Neural cell (in vitro differentiated cells): Measurements from ENCODE around the gene TAAR2. TPM values are rescaled to one million over a fixed set of nuclear protein-coding genes. Genes with fewer than 3 reads are reported as not detected.

Source experiments
- H2AFZ ChIP-seq: fragments of 200-600, 300-800 bp; sonication (generic), shearing (Covaris generic); 2 replicates; pipeline ENCODE4 v1.6.0; 2014; ENCODE audit warnings: low read depth, mild to moderate bottlenecking, antibody characterized with exemption, low read length, moderate library complexity
- H3F3A ChIP-seq: fragments of 200-600 bp; shearing (Covaris generic); 2 replicates; pipeline ENCODE4 v1.6.1; 2016; ENCODE audit warnings: mild to moderate bottlenecking, moderate library complexity, mixed read lengths, antibody characterized with exemption, low read length; ENCODE audit not compliant: insufficient read depth, poor library complexity, severe bottlenecking
- H3K27ac ChIP-seq: fragments of 200-600, 300-800 bp; sonication (generic), shearing (Covaris generic); 2 replicates; pipeline ENCODE4 v1.5.1; 2014; ENCODE audit warnings: mild to moderate bottlenecking, low read length, moderate library complexity
- H3K27me3 ChIP-seq: fragments of 300-800, 200-600 bp; sonication (generic), shearing (Covaris generic); 2 replicates; pipeline ENCODE4 v1.6.0; 2014; ENCODE audit warnings: mild to moderate bottlenecking, low read depth, low read length, moderate library complexity; ENCODE audit not compliant: insufficient read depth
- H3K36me3 ChIP-seq: fragments of 300-800, 200-600 bp; sonication (generic), shearing (Covaris generic); 2 replicates; pipeline ENCODE4 v1.5.1; 2014; ENCODE audit warnings: mild to moderate bottlenecking, antibody characterized with exemption, low read length, moderate library complexity; ENCODE audit not compliant: insufficient read depth
- H3K4me2 ChIP-seq: fragments of 300-800, 200-600 bp; sonication (generic), shearing (Covaris generic); 2 replicates; pipeline ENCODE4 v1.6.0; 2014; ENCODE audit warnings: mild to moderate bottlenecking, low read length
- H3K4me3 ChIP-seq: fragments of 300-800, 200-600 bp; sonication (generic), shearing (Covaris generic); 2 replicates; pipeline ENCODE4 v1.5.1; 2014; ENCODE audit warnings: mild to moderate bottlenecking, low read length, moderate library complexity
- H3K79me2 ChIP-seq: fragments of 200-600 bp; shearing (Covaris generic); replicated peaks from 2 replicates; pipeline ENCODE4 v1.6.0; 2014; ENCODE audit warnings: mild to moderate bottlenecking, low read length, moderate library complexity; ENCODE audit not compliant: insufficient read depth
- H3K9ac ChIP-seq: fragments of 300-800, 200-600 bp; sonication (generic), shearing (Covaris generic); 2 replicates; pipeline ENCODE4 v1.6.1; 2016; ENCODE audit warnings: mild to moderate bottlenecking, low read length, mixed read lengths
- H3K9me2 ChIP-seq: fragments of 200-600 bp; shearing (Covaris generic); 2 replicates; pipeline ENCODE4 v1.6.1; 2016; ENCODE audit warnings: mild to moderate bottlenecking, low read length, mixed read lengths; ENCODE audit not compliant: insufficient read depth
- H3K9me3 ChIP-seq: fragments of 200-600, 300-800 bp; sonication (generic), shearing (Covaris generic); 2 replicates; pipeline ENCODE4 v1.6.1; 2016; ENCODE audit warnings: mild to moderate bottlenecking, mixed run types, low read length, moderate library complexity, mixed read lengths
- H4K20me1 ChIP-seq: fragments of 200-600 bp; shearing (Covaris generic); 2 replicates; pipeline ENCODE4 v1.6.1; 2016; ENCODE audit warnings: mild to moderate bottlenecking, mixed run types; ENCODE audit not compliant: insufficient read depth
- EP300 ChIP-seq: fragments of 450-650 bp; conservative IDR thresholded peaks from 2 replicates; pipeline ENCODE4 v1.6.1; 2014; ENCODE audit warnings: antibody characterized with exemption, mild to moderate bottlenecking, moderate library complexity; ENCODE audit not compliant: poor library complexity, severe bottlenecking
- EZH2 ChIP-seq: fragments of 200-600, 300-800 bp; shearing (Covaris generic), sonication (generic); IDR thresholded peaks from 2 replicates; pipeline ENCODE4 v1.6.1; 2014; ENCODE audit warnings: antibody characterized with exemption, low read length, borderline replicate concordance, mild to moderate bottlenecking; ENCODE audit not compliant: insufficient read depth, poor library complexity, severe bottlenecking
- MXI1 ChIP-seq: fragments of 450-650 bp; conservative IDR thresholded peaks from 2 replicates; pipeline ENCODE4 v1.6.1; 2014; ENCODE audit warnings: antibody characterized with exemption, mild to moderate bottlenecking; ENCODE audit not compliant: poor library complexity, severe bottlenecking
- POLR2AphosphoS5 ChIP-seq: IDR thresholded peaks from 2 replicates; pipeline ENCODE4 v1.6.1; 2012
- RAD21 ChIP-seq: fragments of 450-650 bp; conservative IDR thresholded peaks from 2 replicates; pipeline ENCODE4 v1.6.1; 2014; ENCODE audit warnings: antibody characterized with exemption, mild to moderate bottlenecking, moderate library complexity
- REST ChIP-seq: IDR thresholded peaks from 2 replicates; pipeline ENCODE4 v1.6.1; 2012; ENCODE audit warnings: borderline replicate concordance
- SMC3 ChIP-seq: fragments of 450-650 bp; conservative IDR thresholded peaks from 2 replicates; pipeline ENCODE4 v1.6.1; 2014; ENCODE audit warnings: antibody characterized with exemption, mild to moderate bottlenecking, moderate library complexity; ENCODE audit not compliant: poor library complexity
- TAF1 ChIP-seq: IDR thresholded peaks from 2 replicates; pipeline ENCODE4 v1.6.1; 2012; ENCODE audit warnings: low read depth
- polyA plus RNA-seq: library from polyadenylated mRNA; depleted of rRNA; stranded (reverse); fragments of >200 nt; gene quantifications from 2 replicates; pipeline ENCODE4 v1.2.3, GENCODE V29; 2014

The TAAR2 gene
- polyA plus RNA-seq, 1 donor from 2014 or later, result not detected

GRCh38 chr6:132612449-132613108, 11.5 kb downstream of the TAAR2 start (continued):
- TF ChIP-seq SMC3 (no peak), MXI1 (no peak)

DNA sequence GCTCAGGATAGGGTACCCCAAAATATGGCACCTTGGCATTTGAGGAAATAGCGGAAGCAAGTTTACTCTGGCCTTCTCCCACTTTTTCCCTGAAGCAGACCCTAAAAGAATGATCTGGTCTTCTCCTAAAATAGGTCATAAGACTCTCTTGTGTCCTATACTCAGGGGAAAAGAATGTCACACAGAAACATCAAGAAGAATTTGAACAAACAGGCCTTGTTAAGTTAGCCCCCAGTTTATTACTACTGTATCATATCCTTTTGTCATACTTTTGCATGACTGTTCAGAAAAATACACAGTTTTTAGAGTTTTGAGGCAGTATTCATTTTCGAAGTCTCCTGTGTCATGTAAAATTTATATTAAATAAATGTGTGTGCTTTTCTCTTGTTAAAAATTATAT, 12.5 kb downstream of the TAAR2 start:
- Histone ChIP-seq H3K4me3 (no peak overlapping the region), H3K27ac (no peak overlapping the region), H3F3A (no peaks in the 10 kb centered on the region), H4K20me1 (no peaks in the 10 kb centered on the region), H3K9ac (no peak overlapping the region), H3K9me3 (no peaks in the 10 kb centered on the region), H3K79me2 (no peaks in the 10 kb centered on the region), H3K9me2 (no peaks in the 10 kb centered on the region), H3K4me2 (no peak overlapping the region), H3K36me3 (no peaks in the 10 kb centered on the region), H3K27me3 (no peaks in the 10 kb centered on the region), H2AFZ (no peak overlapping the region)
- TF ChIP-seq POLR2AphosphoS5, result no peak
- no peak for TF ChIP-seq TAF1
- TF ChIP-seq EP300, result no peak

GRCh38 chr6:132607544-132608233, 16.4 kb downstream of the TAAR2 start:
- Histone ChIP-seq H3K36me3 (no peaks in the 10 kb centered on the region), H3K27ac (no peak overlapping the region), H2AFZ (no peak overlapping the region), H3K27me3 (no peaks in the 10 kb centered on the region), H4K20me1 (no peaks in the 10 kb centered on the region), H3K4me3 (no peak overlapping the region), H3K79me2 (no peaks in the 10 kb centered on the region), H3K9ac (no peak overlapping the region), H3F3A (no peaks in the 10 kb centered on the region), H3K4me2 (no peak overlapping the region), H3K9me3 (no peaks in the 10 kb centered on the region), H3K9me2 (no peaks in the 10 kb centered on the region)
- TF ChIP-seq RAD21 (no peak), EP300 (no peak), MXI1 (no peak), REST (no peak), TAF1 (no peak), EZH2 (no peak), SMC3 (no peak)
